Activated CD8-positive, alpha-beta T cell treated with anti-CD3 and anti-CD28 coated beads for 36 hours (primary cell): Measurements from ENCODE around the gene TMPRSS4. TPM values are rescaled to one million over a fixed set of nuclear protein-coding genes. Genes with fewer than 3 reads are reported as not detected.

Source experiments
- ATAC-seq: fragments of 200-7000 bp; cut with Tn5 transposase; one replicate; pipeline ENCODE4 v1.10.0; 2021; ENCODE audit warnings: mild to moderate bottlenecking, moderate library complexity
- CTCF ChIA-PET: fragments of 350-600 bp; sonication (Branson Sonifier 250); formaldehyde crosslinking; loops from one replicate; lab custom pipeline; 2021; ENCODE audit warnings: antibody characterized with exemption; lab: Charles Lee
- POLR2A ChIA-PET: fragments of 350-600 bp; sonication (Branson Sonifier 250); formaldehyde crosslinking; loops from one replicate; lab custom pipeline; 2021; ENCODE audit warnings: antibody characterized with exemption; lab: Charles Lee
- DNase-seq: peaks from one replicate; pipeline ENCODE4 v3.0.0-alpha.2; 2020
- H3K27ac Mint-ChIP-seq: one replicate; pipeline ENCODE4 v1.8.0; 2021; ENCODE audit warnings: mild to moderate bottlenecking, mixed read lengths
- H3K27me3 Mint-ChIP-seq: one replicate; pipeline ENCODE4 v1.8.0; 2021; ENCODE audit warnings: mixed read lengths
- H3K36me3 Mint-ChIP-seq: one replicate; pipeline ENCODE4 v1.8.0; 2021; ENCODE audit warnings: low read depth, mixed read lengths
- H3K4me1 Mint-ChIP-seq: one replicate; pipeline ENCODE4 v1.8.0; 2021; ENCODE audit warnings: low read depth, mixed read lengths
- H3K4me3 Mint-ChIP-seq: one replicate; pipeline ENCODE4 v1.8.0; 2021; ENCODE audit warnings: mild to moderate bottlenecking, moderate library complexity, mixed read lengths
- H3K9me3 Mint-ChIP-seq: one replicate; pipeline ENCODE4 v1.8.0; 2021; ENCODE audit warnings: mixed read lengths
- CTCF ChIP-seq: fragments of 200-600 bp; IDR thresholded peaks from one replicate; pipeline ENCODE4 v1.8.0; 2022; ENCODE audit warnings: antibody characterized with exemption, mild to moderate bottlenecking
- intact Hi-C: fragments of 100-400 bp; cut with micrococcal nuclease; formaldehyde crosslinking; loops from one replicate; pipeline ENCODE4 v1.10.0; 2022
- total RNA-seq, 2 experiments: library from RNA; stranded (reverse); gene quantifications; one replicate each; pipeline ENCODE4 v1.2.3, GENCODE V29; 2021

The TMPRSS4 gene
- total RNA-seq, 2 experiments from 2014 or later: not detected

- ATAC-seq (no peak), DNase-seq (no peak)
- POLR2A ChIA-PET: no interaction called here
- no peak for TF ChIP-seq CTCF
- H3K27me3 Mint-ChIP-seq: peaks cover 1% of the 10 kb centered on the region
- CTCF ChIA-PET: interaction anchor here (1.2 kb wide), 1 partner anchor 47 kb away, joined by 3 read pairs; no protein-coding TSS in a partner anchor
- H3K27ac Mint-ChIP-seq: no peak overlapping the region
- intact Hi-C loops: no loop called here
- H3K4me3 Mint-ChIP-seq: no peak overlapping the region
- peaks cover 4% of the 10 kb centered on the region for H3K4me1 Mint-ChIP-seq
- H3K9me3 Mint-ChIP-seq: no peaks in the 10 kb centered on the region
- H3K36me3 Mint-ChIP-seq: no peaks in the 10 kb centered on the region
Observed at GRCh38 chr11:118100691-118101232, 23.9 kb downstream of the TMPRSS4 start.

- ATAC-seq (no peak), DNase-seq (no peak)
- peaks cover 1% of the 10 kb centered on the region for H3K27me3 Mint-ChIP-seq
- H3K4me3 Mint-ChIP-seq: no peak overlapping the region
- H3K4me1 Mint-ChIP-seq: peaks cover 4% of the 10 kb centered on the region
- no peaks in the 10 kb centered on the region for H3K36me3 Mint-ChIP-seq
- intact Hi-C loops: no loop called here
- H3K9me3 Mint-ChIP-seq: no peaks in the 10 kb centered on the region
- POLR2A ChIA-PET: no interaction called here
- TF ChIP-seq CTCF: no peak
- no peak overlapping the region for H3K27ac Mint-ChIP-seq
- CTCF ChIA-PET: no interaction called here
Observed at GRCh38 chr11:118102721-118103261, 25.9 kb downstream of the TMPRSS4 start.

GRCh38 chr11:118104491-118104890 lies 27.6 kb downstream of the TMPRSS4 start:
- ChIA-PET CTCF (interaction anchor here (1.4 kb wide), 1 partner anchor 66 kb away, joined by 3 read pairs; no protein-coding TSS in a partner anchor), POLR2A (no interaction called here)
- Mint-ChIP-seq H3K36me3 (no peaks in the 10 kb centered on the region), H3K4me1 (peaks cover under 1% of the 10 kb centered on the region), H3K27me3 (peaks cover 1% of the 10 kb centered on the region), H3K9me3 (no peaks in the 10 kb centered on the region), H3K4me3 (no peak overlapping the region), H3K27ac (no peak overlapping the region)
- no peak for ATAC-seq
- intact Hi-C loops: no loop called here
- DNase-seq: no peak
- no peak for TF ChIP-seq CTCF

GRCh38 chr11:118105657-118106305 lies 28.9 kb downstream of the TMPRSS4 start:
- POLR2A ChIA-PET: no interaction called here

More at GRCh38 chr11:118105657-118106305, 28.9 kb downstream of the TMPRSS4 start:
- no peaks in the 10 kb centered on the region for H3K9me3 Mint-ChIP-seq
- intact Hi-C loops: no loop called here
- no peak for TF ChIP-seq CTCF
- peaks cover 1% of the 10 kb centered on the region for H3K27me3 Mint-ChIP-seq
- no peak overlapping the region for H3K4me3 Mint-ChIP-seq
- CTCF ChIA-PET: no interaction called here
- H3K27ac Mint-ChIP-seq: no peak overlapping the region
- no peak for DNase-seq
- no peaks in the 10 kb centered on the region for H3K4me1 Mint-ChIP-seq
- no peaks in the 10 kb centered on the region for H3K36me3 Mint-ChIP-seq
- ATAC-seq: no peak
